MM.1S (cell line): Measurements from ENCODE around the gene TMEM263.
"Not testable (repeated sequence)": the region's sequence is repeated elsewhere in the genome, so short reads cannot be mapped to it uniquely, and the experiment has no call there.

Source experiments
- EZH2 ChIP-seq: fragments of 300-600 bp; sonication (generic); optimal IDR thresholded peaks from 2 replicates; pipeline ENCODE3; 2017; ENCODE audit warnings: low read depth, mild to moderate bottlenecking, antibody characterized with exemption, low read length, mixed read lengths
- EZH2phosphoT487 ChIP-seq: fragments of 300-600 bp; sonication (generic); IDR thresholded peaks from 2 replicates; pipeline ENCODE4 v1.6.1; 2018; ENCODE audit warnings: antibody characterized with exemption, low read length
- TF ChIP-seq, protein P1 (sequence below): fragments of 300-600 bp; sonication (generic); IDR thresholded peaks from 2 replicates; pipeline ENCODE4 v1.5.1; 2016; ENCODE audit warnings: antibody characterized with exemption, low read length, mixed read lengths

DNA sequence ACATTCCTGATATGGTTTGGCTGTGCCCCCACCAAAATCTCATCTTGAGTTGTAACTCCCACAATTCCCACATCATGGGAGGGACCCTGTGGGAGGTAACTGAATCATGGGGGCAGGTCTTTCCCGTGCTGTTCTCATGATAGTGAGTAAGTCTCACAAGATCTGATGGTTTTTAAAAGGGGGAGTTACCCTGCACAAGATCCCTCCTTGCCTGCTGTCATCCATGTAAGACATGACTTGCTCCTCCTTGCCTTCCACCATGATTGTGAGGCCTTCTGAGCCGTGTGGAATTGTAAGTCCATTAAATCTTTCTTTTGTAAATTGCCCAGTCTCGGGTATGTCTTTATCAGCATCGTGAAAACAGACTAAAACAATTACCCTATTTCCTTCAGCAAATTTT is 47.0 kb downstream of the TMEM263 start:
- TF ChIP-seq, protein P1, sequence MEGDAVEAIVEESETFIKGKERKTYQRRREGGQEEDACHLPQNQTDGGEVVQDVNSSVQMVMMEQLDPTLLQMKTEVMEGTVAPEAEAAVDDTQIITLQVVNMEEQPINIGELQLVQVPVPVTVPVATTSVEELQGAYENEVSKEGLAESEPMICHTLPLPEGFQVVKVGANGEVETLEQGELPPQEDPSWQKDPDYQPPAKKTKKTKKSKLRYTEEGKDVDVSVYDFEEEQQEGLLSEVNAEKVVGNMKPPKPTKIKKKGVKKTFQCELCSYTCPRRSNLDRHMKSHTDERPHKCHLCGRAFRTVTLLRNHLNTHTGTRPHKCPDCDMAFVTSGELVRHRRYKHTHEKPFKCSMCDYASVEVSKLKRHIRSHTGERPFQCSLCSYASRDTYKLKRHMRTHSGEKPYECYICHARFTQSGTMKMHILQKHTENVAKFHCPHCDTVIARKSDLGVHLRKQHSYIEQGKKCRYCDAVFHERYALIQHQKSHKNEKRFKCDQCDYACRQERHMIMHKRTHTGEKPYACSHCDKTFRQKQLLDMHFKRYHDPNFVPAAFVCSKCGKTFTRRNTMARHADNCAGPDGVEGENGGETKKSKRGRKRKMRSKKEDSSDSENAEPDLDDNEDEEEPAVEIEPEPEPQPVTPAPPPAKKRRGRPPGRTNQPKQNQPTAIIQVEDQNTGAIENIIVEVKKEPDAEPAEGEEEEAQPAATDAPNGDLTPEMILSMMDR: not testable (repeated sequence)
- TF ChIP-seq EZH2, EZH2phosphoT487: not testable (repeated sequence)
